Stimulated activated CD8-positive, alpha-beta memory T cell treated with anti-CD3 and anti-CD28 coated beads, Interleukin-12 subunit alpha, Interleukin-12 subunit beta, amount 100 ng/mL, for 24 hours (primary cell): ENCODE data around the gene SCYGR8.
"Not testable (repeated sequence)": the region's sequence is repeated elsewhere in the genome, so short reads cannot be mapped to it uniquely, and the experiment has no call there.

ENCODE experiments used
- DNase-seq: peaks from one replicate; pipeline ENCODE4 v3.0.0-alpha.2; 2020; ENCODE audit errors: extremely low read depth

SCYGR8 gene

GRCh38 chr2:227745594-227745993 is at the start of gene SCYGR8:
Gene SCYGR8 (plus strand): TSS chr2:227745894. CDS start chr2:227745894, 0 bp downstream.
- DNase-seq, result no peak

GRCh38 chr2:227696990-227697679 is 48.6 kb upstream of the SCYGR8 start:
- DNase-seq, result no peak

- DNase-seq, result no peak
Measured at GRCh38 chr2:227701556-227701955, 44.1 kb upstream of the SCYGR8 start.

GRCh38 chr2:227703280-227703732 is 42.4 kb upstream of the SCYGR8 start:
- DNase-seq, result no peak

- DNase-seq, result no peak
Measured at GRCh38 chr2:227703961-227704360, 41.7 kb upstream of the SCYGR8 start.

GRCh38 chr2:227706859-227707258 is 38.8 kb upstream of the SCYGR8 start:
- no peak for DNase-seq

- DNase-seq, result no peak
Measured at GRCh38 chr2:227707390-227707789, 38.3 kb upstream of the SCYGR8 start.

- DNase-seq, result no peak
Measured at GRCh38 chr2:227710986-227711385, 34.7 kb upstream of the SCYGR8 start.

GRCh38 chr2:227713291-227713690 is 32.4 kb upstream of the SCYGR8 start:
- DNase-seq, result no peak

- no peak for DNase-seq
Measured at GRCh38 chr2:227716501-227716900, 29.2 kb upstream of the SCYGR8 start.

GRCh38 chr2:227717687-227718567 is 27.8 kb upstream of the SCYGR8 start, which contains the start of gene SLC19A3:
Gene SLC19A3 (minus strand): TSS chr2:227718028. CDS start chr2:227702318, 15,710 bp downstream.
- no peak for DNase-seq

- no peak for DNase-seq
Measured at GRCh38 chr2:227719641-227720040, 26.1 kb upstream of the SCYGR8 start.

- DNase-seq, result no peak
Measured at GRCh38 chr2:227720680-227721079, 25.0 kb upstream of the SCYGR8 start.

- not testable (repeated sequence) for DNase-seq
Measured at GRCh38 chr2:227722821-227723220, 22.9 kb upstream of the SCYGR8 start.

GRCh38 chr2:227724394-227725039 is 21.2 kb upstream of the SCYGR8 start, which contains the start of gene SCYGR6:
Gene SCYGR6 (minus strand): TSS chr2:227724757. CDS start chr2:227724757, 0 bp downstream.
- no peak for DNase-seq

- DNase-seq, result no peak
Measured at GRCh38 chr2:227728035-227728434, 17.7 kb upstream of the SCYGR8 start, which contains the start of gene SCYGR7. Gene SCYGR7 (plus strand): TSS chr2:227728335. CDS start chr2:227728335, 0 bp downstream.

GRCh38 chr2:227739351-227739750 is 6.3 kb upstream of the SCYGR8 start:
- DNase-seq, result no peak

GRCh38 chr2:227740705-227741104 is 5.0 kb upstream of the SCYGR8 start:
- not testable (repeated sequence) for DNase-seq

GRCh38 chr2:227748079-227748478 is 2.4 kb downstream of the SCYGR8 start:
- no peak for DNase-seq

- not testable (repeated sequence) for DNase-seq
Measured at GRCh38 chr2:227756261-227756660, 10.6 kb downstream of the SCYGR8 start.

GRCh38 chr2:227759411-227760118 is 13.9 kb downstream of the SCYGR8 start:
- DNase-seq, result no peak
